Right kidney (tissue), 1 donor: ENCODE measurements around the gene POC1A.
"Not testable (repeated sequence)": the region's sequence is repeated elsewhere in the genome, so short reads cannot be mapped to it uniquely, and the experiment has no call there.

Experiments used
- DNase-seq: peaks from one replicate; pipeline ENCODE4 v3.0.0-alpha.2; 2016

POC1A gene

DNA sequence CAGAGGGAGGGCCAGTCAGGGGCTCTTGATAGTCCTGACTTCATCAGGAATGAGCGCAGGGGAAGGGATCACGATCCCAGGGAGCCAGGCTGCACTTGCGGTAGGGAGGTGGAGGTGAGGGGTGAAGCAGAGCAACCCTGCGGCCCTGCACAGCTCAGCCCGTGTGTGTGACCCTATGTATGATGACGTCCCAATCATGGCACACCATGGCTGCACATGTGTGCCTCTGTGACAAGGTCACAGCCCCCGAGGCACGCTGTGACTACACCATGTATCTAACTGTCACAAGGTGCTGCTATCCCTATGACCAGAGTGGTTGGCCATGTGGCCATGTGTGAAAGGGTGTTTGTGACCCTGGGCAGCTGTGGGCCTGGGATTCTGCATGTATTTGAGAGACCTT lies 30.5 kb upstream of the POC1A start:
- DNase-seq, result no peak

GRCh38 chr3:52183786-52184445 lies 29.7 kb upstream of the POC1A start:
- DNase-seq, result no peak

GRCh38 chr3:52182691-52183090 lies 28.5 kb upstream of the POC1A start:
- DNase-seq, result no peak

- no peak for DNase-seq
Observed at GRCh38 chr3:52182196-52182595, 28.0 kb upstream of the POC1A start.

GRCh38 chr3:52181543-52181942 lies 27.3 kb upstream of the POC1A start:
- DNase-seq, result no peak

- DNase-seq, result no peak
Observed at GRCh38 chr3:52178537-52178936, 24.3 kb upstream of the POC1A start.

DNA sequence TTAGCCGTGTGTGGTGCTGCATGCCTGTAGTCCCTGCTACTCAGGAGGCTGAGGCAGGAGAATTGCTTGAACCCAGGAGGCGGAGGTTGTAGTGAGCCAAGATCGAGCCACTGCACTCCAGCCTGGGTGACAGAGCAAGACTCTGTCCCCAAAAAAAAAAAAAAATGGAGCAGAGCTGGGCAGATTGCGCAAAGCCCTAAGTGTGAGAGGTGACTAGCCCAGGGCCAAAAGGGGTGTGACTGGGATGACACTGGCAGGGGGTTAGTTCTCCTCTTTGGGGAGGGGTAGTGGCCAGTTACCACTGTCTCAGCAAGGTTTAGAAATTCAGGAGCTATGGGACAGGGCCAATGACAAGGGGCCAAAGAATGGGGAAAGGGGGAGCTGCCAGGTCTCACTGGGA lies 23.9 kb upstream of the POC1A start:
- not testable (repeated sequence) for DNase-seq

GRCh38 chr3:52177701-52178042 lies 23.4 kb upstream of the POC1A start:
- no peak for DNase-seq

DNA sequence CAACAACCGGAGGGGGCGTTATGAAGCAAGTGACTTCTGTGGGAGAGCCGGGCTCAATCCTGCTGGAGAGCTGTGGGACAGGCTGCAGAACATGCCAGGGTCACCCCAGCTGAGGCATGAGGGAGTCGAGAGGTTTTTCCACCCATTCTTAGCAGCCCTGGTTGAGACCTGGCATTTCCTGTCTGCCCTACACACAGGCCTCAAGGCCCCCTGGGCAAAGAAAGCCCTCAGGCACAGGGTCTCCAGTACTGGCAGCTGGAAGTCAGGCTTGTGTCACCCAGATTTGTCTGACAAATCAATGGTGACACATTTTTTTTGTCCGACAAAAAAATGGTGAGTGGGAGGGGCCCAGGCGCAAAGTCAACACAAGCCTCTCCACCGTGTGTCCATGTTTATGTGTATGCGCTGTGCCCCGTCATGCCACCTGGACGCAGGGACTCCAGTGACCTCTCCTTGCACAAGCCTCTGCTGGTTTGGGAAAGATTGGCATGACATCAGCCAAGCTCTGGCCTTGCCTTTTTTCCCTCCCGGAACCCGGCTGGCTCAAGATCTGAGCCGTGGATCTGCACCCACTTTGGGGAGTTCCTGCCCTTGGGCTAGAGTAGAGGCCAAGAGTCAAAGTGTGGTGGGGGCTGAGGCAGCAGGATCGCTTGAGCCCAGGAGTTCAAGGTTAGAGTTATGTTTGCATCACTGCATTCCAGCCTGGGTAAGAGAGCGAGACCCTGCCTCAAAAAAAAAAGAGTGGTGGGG lies 22.9 kb upstream of the POC1A start:
- DNase-seq, result no peak

DNA sequence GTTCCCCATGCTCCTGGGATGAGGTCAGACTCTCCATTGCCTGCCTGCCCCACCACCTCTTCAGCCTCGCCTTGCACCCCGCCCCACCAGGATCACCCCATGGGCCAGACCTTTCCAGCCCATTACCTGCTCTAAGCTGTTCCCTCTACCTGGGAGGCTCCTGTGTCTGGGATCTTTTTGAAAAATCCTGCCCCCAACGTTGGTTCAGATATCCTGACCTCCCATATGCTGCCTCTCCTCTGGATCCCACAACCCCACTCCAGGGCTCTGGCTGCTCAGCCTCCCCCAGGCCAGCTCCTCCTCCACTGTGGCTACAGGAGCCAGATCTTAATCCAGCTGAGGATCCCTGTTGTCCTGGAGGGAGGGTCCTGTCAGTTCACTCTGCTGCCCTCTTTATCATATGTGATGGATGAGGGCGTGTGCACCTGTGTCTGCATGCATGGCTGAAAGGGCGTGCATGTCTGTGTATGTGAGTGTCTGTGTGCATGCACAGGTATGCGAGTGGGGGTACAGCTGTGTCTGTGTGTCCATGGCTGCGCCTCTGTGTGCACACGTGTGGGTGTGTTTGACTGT lies 22.0 kb upstream of the POC1A start:
- no peak for DNase-seq

DNA sequence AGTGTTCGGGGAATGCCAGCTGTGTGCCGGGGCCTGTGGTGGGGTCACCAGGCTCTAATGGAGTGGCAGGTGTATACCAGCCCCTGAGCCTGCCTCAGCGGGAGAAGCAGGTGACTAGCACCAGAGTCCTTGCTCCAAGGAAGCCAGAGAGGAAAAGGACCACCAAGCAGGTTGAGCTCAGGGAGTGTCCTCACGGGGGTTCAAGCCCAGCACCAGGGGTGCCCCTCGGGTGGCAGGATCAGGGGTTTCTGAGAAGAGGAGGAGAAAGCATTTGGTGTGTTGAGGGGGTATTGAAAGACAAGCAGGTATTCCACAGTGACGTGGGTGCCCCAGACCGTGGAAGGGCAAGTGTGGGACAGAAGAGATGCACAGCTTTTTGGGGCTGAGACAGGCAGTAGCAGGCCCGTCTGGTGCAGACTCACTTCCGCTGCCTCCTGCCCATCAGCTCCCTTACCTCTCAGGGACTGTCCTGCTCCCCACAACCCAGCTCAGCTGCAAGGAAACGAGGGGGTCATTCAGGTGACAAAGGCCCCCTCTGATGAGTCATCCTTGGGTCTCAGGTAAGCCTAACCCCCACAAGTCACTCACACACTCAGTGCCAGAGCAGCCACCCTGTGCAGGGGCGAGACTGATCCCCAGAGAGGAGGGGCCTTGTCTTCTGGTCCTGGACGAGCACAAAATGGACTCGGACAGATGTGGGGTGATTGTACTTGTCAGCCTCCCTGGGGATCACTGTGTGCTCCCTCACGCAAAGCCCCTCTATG lies 21.4 kb upstream of the POC1A start:
- DNase-seq, result no peak

DNA sequence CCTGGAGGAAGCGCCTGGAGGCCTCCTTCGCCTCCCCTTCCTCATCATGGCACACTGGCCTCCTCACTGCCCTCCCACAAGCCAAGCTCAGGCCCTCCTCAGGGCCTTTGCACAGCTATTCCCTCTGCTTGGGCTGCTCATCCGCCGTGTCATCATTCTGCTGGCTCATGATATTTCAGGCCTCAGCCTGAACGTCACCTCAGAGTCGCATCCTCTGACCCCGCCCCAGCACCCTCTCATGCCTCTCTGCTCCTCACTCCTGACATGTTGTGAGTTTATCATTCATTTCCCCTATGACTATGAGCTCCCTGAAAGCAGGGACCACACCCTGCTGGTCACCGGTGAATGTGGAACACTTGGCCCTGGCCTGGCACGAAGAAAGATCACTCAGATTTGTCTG lies 20.7 kb upstream of the POC1A start:
- no peak for DNase-seq

- DNase-seq, result no peak
Observed at GRCh38 chr3:52173101-52173500, 18.9 kb upstream of the POC1A start.

DNA sequence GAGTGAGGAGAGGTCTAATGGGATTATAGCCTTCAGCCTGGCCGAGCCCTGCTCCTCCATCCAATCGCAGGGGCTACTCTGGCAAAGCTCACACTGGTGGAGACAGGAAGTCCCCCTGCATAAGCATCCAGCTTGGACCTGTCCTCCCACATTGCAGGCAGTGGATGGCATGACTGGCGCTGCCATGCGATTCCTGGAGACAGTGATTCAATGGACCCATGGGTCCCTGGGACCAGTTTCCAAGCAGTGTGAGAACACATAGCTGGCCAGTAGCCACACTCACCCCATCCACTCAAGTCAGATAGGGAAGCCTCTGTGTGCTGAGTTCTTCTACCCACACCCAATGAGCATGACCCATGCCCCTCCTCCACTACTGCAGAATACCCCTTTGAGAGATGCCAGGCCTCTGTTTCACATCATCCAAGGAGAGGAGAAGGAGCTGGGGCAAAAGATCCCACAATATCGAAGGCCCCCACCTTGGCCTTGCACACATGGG lies 18.1 kb upstream of the POC1A start:
- DNase-seq, result no peak

DNA sequence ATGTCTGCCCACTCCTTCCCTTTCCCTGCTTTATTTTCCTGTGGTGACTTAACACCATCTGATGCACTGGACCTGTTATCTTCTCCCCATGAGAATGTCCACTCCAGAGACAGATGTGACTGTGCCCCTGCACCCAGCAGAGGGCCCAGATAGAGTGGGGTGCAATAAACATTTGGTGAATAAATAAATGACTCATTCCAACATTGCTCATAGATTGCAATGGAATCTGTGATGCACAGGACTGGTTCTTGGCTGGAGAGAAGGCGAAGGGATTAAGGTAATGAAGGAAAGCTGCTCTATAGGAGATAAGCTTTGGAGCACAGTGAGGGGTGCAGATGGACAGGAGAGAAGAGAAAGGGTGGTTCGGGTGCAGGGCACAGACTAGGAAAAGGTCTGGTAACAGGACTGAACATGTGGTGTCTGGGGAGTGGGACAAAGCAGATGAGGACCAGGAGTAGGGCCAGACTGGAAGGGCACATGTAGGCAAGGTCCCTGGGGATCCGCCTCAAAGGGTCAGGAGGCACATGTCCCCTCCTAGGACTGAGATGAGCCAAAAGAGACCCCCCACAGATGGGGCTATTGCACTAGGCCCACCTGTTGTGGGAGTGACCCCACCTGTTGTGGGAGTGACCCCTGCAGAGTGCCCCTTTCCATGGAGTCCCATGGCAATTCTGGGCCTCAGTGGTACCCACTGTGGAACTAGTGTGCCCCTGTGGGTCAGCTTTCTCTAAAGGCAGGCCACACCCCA lies 17.5 kb upstream of the POC1A start:
- no peak for DNase-seq

DNA sequence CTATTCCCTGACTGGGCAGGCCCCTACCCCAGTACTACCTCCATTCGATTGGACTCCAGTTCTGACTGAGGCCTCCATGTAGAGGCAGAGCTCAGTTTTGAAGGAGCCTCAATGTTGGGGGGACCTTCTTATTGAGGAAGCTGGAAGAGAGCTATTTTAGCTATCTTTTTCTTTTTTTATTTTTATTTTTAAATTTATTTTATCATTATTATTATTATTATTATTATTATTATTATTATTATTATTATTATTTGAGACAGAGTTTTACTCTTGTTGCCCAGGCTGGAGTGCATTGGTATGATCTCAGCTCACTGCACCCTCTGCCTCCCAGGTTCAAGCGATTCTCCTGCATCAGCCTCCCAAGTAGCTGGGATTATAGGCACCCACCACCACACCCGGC lies 16.0 kb upstream of the POC1A start:
- not testable (repeated sequence) for DNase-seq

DNA sequence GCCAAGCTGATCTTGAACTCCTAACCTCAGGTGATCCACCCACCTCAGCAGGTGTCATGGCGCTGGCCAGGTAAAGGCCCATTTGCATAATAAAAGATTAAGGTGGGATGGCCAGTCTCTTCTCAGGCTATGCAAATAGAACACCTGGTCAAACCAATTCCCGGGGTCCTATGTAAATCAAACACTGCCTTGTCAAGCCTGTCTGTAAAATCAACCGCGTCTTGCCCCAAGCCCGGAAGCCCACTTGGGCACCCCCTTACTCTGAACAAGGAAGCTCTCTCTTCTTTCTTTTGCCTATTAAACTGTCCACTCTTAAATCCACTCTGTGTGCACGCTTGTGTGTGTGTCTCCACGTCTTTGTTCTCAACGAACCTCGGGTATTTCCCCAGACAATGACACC lies 13.0 kb upstream of the POC1A start:
- no peak for DNase-seq

GRCh38 chr3:52162250-52162872 lies 8.1 kb upstream of the POC1A start:
- no peak for DNase-seq

- DNase-seq, result no peak
Observed at GRCh38 chr3:52159503-52159902, 5.3 kb upstream of the POC1A start.

GRCh38 chr3:52155912-52156311 lies 1.7 kb upstream of the POC1A start:
- DNase-seq, result no peak

GRCh38 chr3:52153389-52154096 lies 680 bp downstream of the POC1A start:
- no peak for DNase-seq
